GM12864 (cell line): Measurements from ENCODE around the gene CUTA.
"Not testable (repeated sequence)": the region's sequence is repeated elsewhere in the genome, so short reads cannot be mapped to it uniquely, and the experiment has no call there.

ENCODE experiments used
- DNase-seq: peaks from one replicate; pipeline ENCODE4 v3.0.0-alpha.2; 2011; ENCODE audit warnings: low read depth
- H3K4me3 ChIP-seq: 2 replicates; pipeline ENCODE4 v1.5.1; 2011; ENCODE audit warnings: mild to moderate bottlenecking, low read depth, low read length, control low read depth
- CTCF ChIP-seq: IDR thresholded peaks from 2 replicates; pipeline ENCODE4 v1.5.1; 2011; ENCODE audit warnings: low read depth, mild to moderate bottlenecking, moderate library complexity, low read length, control low read depth, inconsistent platforms; ENCODE audit errors: missing control alignments

CUTA gene

DNA sequence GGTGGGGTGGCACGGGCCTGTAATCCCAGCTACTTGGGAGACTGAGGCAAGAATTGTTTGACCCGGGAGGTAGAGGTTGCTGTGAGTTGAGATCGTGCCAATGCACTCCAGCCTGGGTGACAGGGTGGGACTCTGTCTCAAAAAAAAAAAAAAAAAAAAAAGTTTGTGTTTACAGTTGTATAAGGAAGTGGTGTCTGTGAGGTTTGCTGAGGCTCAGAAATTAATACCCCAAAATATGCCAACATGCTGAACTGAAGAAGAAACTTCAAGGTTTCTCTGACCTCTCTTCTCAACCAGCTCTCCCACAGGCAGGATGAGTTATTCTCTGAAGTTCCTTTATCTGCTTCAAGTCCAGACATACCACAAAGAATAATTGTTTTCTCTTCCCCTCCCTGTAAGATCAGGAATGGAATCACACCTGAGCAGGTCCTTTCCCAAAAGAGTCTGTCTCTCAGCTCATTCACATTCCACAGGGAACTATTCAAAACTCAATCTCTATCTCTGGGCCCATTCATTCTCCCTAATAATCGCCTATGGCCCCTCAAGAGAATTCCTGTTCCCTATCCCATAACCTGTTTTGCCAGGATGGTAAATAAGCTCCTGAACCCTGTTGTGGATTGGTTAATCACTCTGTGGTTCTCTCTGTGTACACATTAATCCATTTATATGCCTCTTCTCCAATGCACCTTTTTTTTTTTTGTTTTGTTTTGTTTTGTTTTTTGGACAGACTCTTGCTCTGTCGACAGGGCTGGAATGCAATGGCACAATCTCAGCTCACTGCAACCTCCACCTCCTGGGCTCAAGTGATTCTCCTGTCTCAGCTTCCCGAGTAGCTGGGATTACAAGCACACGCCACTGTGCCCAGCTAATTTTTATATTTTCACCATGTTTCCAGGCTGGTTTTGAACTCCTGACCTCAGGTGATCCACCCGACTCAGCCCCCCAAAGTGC is 43.7 kb downstream of the CUTA start:
- no peak overlapping the region for H3K4me3 ChIP-seq
- DNase-seq = no peak
- no peak for TF ChIP-seq CTCF

DNA sequence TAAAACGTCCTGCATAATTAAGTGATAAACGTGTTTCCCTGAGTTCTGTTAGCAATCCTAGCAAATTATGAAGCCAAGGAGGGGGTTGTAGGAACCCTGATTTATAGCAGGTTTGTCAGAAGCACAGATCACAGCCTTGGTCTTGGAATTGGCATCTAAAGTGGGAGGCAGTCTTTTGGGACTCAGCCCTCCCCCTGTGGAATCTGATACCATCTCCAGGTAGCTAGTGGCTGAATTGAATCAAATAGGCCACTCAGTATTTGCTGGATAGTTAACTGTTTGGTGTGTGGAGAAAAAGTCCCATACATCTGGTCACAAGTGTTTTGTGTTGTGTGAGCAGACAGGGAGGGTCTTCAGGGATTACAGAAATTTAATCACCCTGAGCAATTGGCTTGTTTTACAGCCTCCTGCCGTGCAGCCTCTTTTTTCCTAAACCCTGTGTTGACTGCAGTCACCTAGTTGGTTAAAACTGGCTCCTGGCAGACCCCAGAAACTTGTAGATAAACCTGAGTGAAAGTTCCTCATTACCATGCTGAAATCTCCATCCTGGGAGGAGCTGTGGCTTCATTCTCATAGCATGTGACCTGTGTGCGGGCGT is 45.3 kb downstream of the CUTA start:
- DNase-seq = no peak
- no peak for TF ChIP-seq CTCF

DNA sequence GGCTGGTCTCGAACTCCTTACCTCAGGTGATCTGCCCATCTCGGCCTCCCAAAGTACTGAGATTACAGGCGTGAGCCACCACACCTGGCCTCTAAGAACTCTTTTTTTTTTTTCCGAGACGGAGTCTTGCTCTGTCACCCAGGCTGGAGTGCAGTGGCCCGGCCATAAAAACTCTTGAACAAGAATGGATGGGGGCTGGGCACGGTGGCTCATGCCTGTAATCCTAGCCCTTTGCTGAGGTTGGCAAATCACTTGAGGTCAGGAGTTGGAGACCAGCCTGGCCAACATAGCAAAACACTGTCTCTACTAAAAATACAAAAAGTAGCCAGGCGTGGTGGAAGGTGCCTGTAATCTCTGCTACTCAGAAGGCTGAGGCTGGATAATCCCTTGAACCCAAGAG is 46.0 kb downstream of the CUTA start:
- not testable (repeated sequence) for DNase-seq, H3K4me3 ChIP-seq

More for the DNA sequence above, 45.3 kb downstream of the CUTA start:
- H3K4me3 ChIP-seq = no peak overlapping the region

DNA sequence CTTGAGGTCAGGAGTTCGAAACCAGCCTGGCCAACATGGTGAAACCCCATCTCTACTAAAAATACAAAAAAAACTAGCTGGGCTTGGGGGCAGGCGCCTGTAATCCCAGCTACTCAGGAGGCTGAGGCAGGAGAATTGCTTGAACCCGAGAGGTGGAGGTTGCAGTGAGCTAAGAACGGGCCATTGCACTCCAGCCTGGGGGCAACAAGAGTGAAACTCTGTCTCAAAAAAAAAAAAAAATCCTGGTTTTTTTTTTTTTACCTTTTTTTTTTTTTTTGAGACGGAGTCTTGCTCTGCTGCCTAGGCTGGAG is 50.2 kb downstream of the CUTA start:
- not testable (repeated sequence) for H3K4me3 ChIP-seq, DNase-seq

GRCh38 chr6:33367009-33367714 is 50.7 kb downstream of the CUTA start:
- TF ChIP-seq CTCF = no peak
- no peak overlapping the region for H3K4me3 ChIP-seq
- DNase-seq = no peak
